NCI-H2029 (cell line): ENCODE data around the gene AMD1.
"Not testable (repeated sequence)": the region's sequence is repeated elsewhere in the genome, so short reads cannot be mapped to it uniquely, and the experiment has no call there.

Experiments used
- DNase-seq: peaks from one replicate; lab custom pipeline; 2025; lab: John Stamatoyannopoulos, UW

The AMD1 gene

GRCh38 chr6:110873981-110874879 lies at the start of gene AMD1:
AMD1 (plus strand) TSS chr6:110874785; CDS start chr6:110875106, 321 bp downstream.
- peak; percentile 97 for DNase-seq

GRCh38 chr6:110826236-110827129 lies 48.1 kb upstream of the AMD1 start:
- DNase-seq, result no peak

GRCh38 chr6:110828396-110828795 lies 46.2 kb upstream of the AMD1 start:
- DNase-seq, result no peak

GRCh38 chr6:110831405-110831804 lies 43.2 kb upstream of the AMD1 start:
- DNase-seq, result no peak

- DNase-seq, result no peak
Measured at GRCh38 chr6:110833831-110834230, 40.8 kb upstream of the AMD1 start.

- not testable (repeated sequence) for DNase-seq
Measured at GRCh38 chr6:110835751-110836150, 38.8 kb upstream of the AMD1 start.

- DNase-seq, result no peak
Measured at GRCh38 chr6:110841266-110841665, 33.3 kb upstream of the AMD1 start.

- no peak for DNase-seq
Measured at GRCh38 chr6:110849781-110850180, 24.8 kb upstream of the AMD1 start.

- DNase-seq, result no peak
Measured at GRCh38 chr6:110852773-110853172, 21.8 kb upstream of the AMD1 start.

GRCh38 chr6:110853754-110854477 lies 20.7 kb upstream of the AMD1 start:
- no peak for DNase-seq

GRCh38 chr6:110856296-110856695 lies 18.3 kb upstream of the AMD1 start:
- DNase-seq, result no peak

- DNase-seq, result no peak
Measured at GRCh38 chr6:110858016-110858415, 16.6 kb upstream of the AMD1 start.

GRCh38 chr6:110858562-110859214 lies 15.9 kb upstream of the AMD1 start:
- no peak for DNase-seq

- DNase-seq, result no peak
Measured at GRCh38 chr6:110859335-110859792, 15.2 kb upstream of the AMD1 start.

- DNase-seq, result no peak
Measured at GRCh38 chr6:110864824-110865223, 9.8 kb upstream of the AMD1 start.

GRCh38 chr6:110874880-110875547 lies 429 bp downstream of the AMD1 start:
- DNase-seq, result peak; percentile 18

GRCh38 chr6:110875548-110876169 lies 1.1 kb downstream of the AMD1 start:
- DNase-seq, result no peak

- DNase-seq, result peak; percentile 88
Measured at GRCh38 chr6:110876170-110876773, 1.7 kb downstream of the AMD1 start.

GRCh38 chr6:110876806-110877564 lies 2.4 kb downstream of the AMD1 start:
- DNase-seq, result no peak
